ENCODE data around the gene CDH3.

DNA sequence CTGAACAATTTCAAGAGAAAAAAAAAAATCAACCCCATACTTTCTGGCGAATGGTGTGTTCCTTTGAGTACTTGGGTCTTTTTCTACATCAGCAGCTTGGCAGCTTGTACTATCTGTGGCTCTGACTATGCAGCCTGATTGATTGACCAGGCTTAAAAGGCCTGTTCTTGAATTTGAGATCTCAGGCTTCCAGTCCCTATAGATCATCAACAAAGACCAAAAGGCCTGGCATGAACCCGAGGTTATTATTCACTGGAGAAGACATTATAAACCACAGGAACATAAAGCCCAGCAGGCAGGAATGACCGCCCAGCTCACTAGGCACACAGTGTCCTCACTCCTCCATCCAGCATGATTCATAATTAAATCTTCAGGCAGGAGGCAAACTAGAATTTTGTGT, 32.1 kb upstream of the CDH3 start:
- TF ChIP-seq EZH2 (IDR thresholded peaks at IDR 0.05; ENCODE audit: insufficient read depth, low read length): no peak
- TF ChIP-seq, protein P1, sequence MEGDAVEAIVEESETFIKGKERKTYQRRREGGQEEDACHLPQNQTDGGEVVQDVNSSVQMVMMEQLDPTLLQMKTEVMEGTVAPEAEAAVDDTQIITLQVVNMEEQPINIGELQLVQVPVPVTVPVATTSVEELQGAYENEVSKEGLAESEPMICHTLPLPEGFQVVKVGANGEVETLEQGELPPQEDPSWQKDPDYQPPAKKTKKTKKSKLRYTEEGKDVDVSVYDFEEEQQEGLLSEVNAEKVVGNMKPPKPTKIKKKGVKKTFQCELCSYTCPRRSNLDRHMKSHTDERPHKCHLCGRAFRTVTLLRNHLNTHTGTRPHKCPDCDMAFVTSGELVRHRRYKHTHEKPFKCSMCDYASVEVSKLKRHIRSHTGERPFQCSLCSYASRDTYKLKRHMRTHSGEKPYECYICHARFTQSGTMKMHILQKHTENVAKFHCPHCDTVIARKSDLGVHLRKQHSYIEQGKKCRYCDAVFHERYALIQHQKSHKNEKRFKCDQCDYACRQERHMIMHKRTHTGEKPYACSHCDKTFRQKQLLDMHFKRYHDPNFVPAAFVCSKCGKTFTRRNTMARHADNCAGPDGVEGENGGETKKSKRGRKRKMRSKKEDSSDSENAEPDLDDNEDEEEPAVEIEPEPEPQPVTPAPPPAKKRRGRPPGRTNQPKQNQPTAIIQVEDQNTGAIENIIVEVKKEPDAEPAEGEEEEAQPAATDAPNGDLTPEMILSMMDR (IDR thresholded peaks at IDR 0.05; ENCODE audit: insufficient read depth, low read depth, low read length): no peak
